Astrocyte of the hippocampus (primary cell): ENCODE measurements around the gene SARS1.
A peak's percentile ranks its signal among the peaks of the same experiment; 100 is the strongest.
"Not testable (repeated sequence)": the region's sequence is repeated elsewhere in the genome, so short reads cannot be mapped to it uniquely, and the experiment has no call there.

ENCODE experiments used
- DNase-seq: peaks from one replicate; pipeline ENCODE4 v3.0.0; 2011; ENCODE audit warnings: low read depth, low spot score

Gene SARS1

DNA sequence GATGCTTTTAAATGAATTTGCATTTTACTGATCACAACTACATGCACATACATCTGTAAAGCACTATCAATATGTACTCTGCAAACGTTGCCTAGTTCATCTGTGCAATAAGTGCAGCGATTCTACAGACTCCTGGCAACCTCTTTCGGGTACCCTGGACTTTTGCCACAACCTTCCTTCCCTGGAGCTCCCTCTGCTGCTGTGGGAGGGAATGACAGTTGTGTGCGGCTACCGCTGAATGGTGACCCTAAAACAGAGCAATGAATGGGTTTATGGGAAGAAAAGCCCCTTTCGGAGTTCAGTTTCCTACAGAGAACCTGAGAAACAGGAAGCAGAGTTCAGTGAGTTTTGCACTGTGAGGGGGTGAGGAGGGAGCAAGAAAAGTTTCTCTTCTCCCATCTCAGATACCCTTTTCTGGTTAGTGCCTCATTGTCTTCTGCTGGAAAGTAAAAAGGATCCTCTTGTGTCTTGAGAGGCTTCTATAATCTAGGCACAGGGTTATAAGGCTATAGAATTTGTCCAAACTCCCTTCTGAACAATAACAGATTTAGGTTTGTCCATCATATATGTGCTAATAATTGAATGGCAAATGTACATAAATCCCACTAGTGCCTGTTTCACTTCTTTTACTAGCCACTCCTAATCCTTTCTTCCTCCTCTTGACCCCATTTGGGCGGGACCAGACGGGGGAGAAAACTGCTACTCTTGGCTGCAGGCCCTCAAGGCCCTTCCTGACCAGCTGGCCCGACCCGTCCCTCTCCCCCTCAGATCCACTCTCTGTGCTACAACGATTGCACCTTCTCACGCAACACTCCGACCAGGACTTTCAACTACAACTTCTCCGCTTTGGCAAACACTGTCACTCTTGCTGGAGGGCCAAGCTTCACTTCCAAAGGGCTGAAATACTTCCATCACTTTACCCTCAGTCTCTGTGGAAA lies 19.8 kb upstream of the SARS1 start:
- no peak for DNase-seq

DNA sequence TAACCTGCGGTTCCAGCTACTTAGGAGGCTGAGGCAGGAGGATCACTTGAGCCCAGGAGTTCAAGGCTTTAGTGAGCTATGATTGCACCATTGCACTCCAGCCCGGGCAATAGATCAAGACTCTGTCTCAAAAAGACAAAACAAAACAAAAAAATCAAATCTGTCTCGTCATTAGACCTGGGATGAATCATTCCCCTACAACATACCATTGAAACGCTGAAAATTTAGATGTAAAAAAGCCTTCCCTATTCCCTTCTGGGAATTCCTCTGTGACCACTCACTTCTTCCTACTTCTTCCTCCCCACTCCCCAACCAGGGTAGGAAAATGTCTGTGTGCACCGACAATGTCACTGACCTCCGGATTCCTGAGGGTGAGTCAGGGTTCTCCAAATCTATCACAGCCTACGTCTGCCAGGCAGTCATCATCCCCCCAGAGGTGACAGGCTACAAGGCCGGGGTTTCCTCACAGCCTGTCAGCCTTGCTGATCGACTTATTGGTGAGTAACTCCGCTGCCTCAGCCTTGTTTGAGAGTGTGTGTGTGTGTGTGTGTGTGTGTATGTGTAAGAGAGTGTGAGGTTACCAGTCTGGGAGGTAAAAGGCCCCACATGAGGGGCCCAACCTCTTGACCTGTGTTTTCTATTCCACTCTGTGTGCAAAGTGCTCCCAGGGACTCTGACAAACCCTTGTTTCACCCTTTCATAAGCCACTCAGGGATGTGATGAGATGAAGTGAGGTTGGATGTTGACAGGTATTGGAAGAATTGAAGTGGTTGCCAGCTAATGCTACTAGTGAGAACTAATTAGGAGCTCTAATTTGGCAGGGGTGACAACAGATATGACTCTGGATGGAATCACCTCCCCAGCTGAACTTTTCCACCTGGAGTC lies 16.3 kb upstream of the SARS1 start:
- peak; percentile 96 for DNase-seq

DNA sequence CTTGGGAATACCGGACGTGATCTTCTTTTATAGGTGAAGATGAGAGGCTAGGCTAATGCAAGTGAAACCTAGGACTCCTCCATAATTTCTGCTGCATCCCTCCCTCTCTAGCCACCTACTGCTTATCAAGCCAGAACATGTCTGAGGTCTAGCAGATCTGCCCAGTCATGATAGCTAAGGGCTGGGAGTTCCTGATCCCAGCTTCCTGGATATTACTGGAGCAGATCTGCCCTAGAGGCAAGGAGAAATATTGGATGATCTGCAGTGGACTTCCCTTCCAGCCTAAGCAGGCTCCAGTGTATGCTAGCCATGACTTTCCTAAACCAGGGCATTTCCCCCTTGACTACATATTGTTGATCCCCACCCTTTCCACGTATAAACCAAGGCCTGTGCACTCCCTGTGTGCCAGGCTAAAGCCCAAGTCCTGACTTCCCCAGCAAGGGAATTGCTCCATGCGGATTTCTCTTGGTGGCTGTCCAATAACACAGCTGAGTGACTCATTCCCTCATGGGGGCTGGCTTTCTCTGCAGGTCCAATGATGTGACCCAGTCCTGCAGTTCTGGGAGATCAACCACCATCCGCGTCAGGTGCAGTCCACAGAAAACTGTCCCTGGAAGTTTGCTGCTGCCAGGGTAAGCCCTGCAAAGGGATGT lies 15.5 kb upstream of the SARS1 start:
- peak; percentile 88 for DNase-seq

DNA sequence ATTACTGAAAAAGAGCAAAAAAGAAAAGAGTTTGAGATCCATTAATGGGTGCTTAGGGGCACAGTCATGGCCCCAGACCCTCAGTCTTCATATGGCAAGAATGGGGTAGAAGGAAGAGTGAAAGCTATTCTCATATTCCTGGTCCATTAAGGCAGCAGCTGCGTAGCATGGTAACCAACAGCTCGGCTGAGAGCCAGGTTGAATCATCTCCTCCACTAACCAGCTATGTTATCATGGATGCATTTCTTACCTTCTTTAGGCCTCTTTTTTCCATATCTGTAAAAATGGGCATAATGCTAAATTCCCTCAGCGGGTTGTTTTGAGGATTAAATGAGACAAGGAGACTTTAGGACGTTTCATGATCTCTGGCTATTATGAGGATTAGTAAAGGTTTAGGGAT lies 15.0 kb upstream of the SARS1 start:
- DNase-seq: peak; percentile 46

DNA sequence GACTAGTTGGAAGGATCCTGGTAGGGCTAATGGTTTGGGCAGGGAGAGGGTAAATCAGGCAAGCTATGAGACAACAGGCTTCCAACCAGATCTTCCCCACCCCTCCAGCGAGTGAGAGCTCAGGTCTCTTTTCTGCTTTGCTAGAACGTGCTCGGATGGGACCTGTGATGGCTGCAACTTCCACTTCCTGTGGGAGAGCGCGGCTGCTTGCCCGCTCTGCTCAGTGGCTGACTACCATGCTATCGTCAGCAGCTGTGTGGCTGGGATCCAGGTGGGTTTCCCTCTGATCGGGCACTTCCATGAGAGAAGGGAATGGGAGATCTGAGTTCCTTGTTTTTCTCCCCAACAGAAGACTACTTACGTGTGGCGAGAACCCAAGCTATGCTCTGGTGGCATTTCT lies 14.0 kb upstream of the SARS1 start:
- no peak for DNase-seq

DNA sequence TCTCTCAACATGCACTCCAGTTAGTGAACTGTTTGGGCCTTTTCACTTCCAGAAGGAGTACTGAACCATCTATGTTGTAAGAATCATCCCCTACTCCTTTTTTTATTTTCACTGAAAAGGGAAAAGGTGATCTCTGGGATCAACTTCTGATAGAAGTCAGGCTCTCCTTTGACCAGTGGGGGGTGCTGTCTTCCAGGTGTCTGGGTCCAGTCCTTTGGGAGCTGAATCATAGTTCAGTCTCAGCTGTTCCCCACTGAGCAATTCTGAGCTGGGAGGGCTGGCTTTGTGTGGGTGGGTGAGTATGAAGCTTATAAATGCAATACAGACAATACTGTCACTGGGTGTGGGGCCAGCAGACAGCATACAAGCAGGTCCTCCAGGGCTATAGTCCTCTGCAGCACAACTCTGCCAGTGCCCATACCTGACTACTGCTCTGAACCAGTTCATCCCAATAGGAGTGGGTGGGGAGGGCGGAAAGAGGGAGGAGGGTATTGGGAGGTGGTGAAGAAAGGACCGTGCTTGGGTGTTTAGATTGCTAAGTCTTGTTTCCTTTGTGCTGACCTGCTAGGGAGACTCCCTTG lies 12.5 kb upstream of the SARS1 start:
- peak; percentile 82 for DNase-seq

DNA sequence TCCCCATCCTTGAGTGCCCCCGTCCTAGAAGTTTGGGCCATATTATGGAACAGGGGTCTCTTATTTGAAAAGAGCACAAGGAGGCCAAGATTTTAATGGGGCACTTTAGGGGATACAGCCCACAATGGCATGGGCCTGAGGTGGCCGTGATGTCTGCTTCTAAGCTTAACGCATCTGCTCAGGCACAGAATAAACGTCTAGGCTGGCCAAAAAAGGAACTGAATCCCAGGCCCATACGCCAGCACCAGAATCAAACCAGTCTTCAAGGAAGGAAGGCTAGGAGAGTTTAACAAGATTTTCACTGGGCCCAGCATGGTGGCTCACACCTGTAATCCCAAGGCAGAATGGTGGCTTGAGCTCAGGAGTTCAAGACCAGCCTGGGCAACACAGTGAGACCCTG lies 9.2 kb upstream of the SARS1 start:
- DNase-seq: no peak

DNA sequence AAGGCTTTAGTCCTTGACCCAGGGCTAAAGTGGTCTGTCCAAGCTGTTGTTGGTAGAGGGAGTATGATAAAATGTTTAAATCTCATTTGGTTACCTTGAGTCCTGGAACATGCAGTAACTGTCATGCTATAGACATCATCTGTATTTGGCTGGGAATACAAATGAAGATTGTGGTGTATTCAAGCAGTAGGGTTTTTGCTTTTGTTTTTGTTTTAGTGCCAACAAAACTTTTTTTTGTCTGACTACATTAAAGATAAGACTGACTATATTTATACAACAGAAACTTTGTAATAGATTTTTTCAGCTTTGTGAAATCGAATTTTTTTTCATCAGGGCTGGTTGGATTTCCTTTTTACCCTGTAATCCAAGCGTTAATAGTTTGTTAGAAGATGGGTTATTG lies 7.4 kb upstream of the SARS1 start:
- no peak for DNase-seq

DNA sequence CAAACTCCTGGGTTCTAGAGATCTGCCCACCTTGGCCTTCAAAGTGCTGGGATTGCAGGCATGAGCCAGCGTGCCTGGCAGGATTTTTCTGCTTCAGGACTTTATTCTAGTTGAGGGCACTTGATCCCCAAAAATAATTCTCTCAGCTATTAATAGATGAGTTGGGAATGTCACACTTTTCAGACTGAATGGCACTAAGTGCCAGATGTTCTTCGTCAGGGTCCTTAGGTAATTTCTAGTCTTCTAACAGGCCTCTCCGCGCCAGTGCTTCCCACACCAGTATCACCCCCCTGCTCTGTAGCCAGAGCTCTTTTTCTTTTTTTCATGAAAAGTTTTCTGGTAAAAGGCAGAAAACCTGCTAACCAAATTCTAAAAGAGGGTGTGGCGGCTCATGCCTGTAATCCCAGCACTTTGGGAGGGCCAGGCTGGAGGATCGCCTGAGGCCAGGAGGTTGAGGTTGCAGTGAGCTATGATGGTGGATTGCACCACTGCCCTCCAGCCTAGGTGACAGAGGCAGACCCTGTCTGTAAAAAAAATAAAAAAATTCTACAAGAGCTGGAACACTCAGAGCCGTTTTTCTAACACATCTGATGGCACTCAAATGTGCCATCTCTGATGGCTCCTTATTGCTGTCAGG lies 6.1 kb upstream of the SARS1 start:
- DNase-seq: no peak

DNA sequence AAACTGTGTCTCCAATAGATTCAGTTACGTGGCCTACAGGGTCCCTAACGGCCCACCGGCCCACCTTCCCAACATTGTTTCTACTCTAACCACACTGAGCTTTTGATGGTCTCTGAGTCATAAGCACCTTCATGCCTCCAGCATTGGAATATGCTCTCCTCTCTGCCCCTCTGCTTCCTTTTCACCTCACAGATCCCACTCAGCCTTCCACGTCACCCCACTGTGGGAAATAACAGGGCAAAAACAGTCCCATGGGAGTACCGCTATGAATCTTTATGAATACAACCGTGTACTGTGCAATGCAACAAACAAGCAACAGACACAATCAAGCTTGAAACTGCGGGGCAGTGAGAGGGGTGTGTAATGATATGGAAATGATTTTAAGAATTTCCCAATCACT lies 5.3 kb upstream of the SARS1 start:
- no peak for DNase-seq

DNA sequence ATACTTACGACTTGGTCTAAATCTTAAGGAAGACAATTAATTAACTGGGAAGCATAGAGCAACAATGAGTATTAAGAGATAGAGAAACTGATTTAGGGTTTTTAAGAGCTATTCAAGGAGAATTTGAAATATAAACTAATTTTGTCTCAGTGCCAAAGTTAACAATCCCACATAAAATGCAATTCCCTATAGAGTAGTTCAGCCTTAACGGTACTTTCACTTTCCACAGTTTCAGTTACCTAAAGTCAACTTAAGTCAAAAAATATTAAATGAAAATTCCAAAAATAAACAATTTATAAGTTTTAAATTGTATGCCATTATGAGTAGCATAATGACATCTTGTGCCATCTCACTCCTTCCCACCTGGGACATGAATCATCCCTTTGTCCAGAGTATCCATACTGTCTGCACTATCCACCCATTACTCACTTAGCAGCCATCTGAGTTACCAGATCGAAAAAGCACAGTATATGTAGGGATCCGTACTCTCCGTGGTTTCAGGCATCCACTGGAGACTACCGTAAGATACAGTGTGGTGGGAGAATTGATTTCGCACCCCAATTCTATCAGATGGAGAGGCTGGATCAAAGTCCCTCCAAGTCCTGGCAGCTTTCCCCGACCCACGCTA lies 4.8 kb upstream of the SARS1 start:
- no peak for DNase-seq

DNA sequence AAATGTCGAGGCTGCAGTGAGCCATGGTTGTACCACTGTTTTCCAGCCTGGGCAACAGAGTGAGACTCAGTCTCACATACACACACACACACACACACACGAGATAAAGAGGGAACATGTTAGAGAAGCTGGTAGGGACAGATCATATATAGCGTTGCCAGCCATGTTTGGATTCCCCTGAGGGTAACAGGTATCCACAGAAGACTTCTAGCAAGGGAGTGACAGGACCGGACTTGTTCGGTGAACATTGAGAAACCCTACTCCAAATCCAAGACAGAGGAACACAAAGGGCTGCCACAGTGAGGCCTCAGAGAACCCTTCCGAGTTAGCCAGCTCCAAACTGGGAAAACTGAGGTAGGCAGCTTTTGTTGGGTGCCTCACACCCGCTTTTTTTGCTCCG lies 3.7 kb upstream of the SARS1 start:
- no peak for DNase-seq

DNA sequence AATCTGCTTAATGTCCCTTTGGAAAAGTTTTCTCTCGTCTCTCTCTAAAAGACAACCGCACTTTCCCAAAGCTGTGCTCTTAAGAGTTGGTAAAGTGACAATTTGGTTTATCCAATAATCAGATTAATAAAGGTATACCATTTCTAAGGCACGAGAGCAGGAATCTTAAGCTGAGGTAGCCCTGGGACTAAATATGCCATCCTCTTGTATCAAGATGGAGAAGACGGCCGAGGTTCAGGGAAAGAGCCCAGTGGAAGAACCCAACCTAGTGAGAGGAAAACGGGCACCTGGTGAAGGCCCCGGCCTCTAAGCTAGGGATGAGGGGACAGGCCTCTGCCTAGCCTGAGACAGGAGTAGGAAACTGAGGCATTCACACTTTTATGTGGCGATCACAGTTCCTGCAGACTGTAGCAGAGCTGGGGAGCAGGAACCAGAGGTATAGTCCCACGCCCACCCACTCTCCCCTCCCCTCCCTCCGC lies 334 bp upstream of the SARS1 start:
- DNase-seq: no peak

DNA sequence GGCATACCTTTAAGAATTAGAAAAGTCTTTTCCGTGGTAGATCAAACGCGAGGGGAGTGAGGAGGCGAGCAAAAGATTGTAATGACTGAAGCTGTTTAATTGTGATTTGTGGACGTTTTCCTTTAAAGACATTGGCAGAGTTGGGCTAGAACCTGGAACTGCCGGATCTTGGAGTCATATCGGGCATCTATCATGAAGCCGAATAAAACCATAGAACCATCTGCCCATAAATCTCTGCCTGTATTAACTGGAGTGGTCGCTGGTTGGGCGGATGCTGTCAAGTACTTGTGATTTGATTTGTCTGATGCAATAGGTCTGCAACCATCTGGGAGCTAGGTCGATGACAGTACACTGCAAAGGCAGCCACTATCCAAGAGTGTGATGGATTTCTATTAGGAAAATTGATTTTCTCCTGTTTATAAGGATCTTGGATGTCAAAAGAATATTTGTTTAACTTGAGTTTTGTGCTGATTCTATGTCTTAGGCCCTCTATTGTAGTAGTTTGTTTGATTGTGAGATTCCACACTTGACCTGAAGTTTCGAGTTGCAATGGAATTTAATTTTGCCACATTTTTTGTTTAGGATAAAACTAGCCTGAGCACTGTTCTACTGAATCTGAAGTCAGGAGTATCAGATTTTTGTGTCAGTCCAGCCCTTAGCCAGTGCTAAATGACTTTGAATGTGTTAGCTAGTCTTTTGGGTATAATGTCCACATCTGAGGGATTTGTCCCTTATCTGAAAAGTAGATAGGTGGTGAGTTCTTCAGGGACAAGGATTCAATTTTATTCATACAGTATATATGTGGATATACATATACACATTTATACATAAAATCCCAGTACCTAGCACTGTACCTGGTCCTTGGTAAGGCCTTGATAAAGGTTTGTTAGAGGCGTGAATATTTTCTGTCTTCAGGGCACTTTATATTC lies 1.2 kb downstream of the SARS1 start:
- DNase-seq: peak; percentile 76

DNA sequence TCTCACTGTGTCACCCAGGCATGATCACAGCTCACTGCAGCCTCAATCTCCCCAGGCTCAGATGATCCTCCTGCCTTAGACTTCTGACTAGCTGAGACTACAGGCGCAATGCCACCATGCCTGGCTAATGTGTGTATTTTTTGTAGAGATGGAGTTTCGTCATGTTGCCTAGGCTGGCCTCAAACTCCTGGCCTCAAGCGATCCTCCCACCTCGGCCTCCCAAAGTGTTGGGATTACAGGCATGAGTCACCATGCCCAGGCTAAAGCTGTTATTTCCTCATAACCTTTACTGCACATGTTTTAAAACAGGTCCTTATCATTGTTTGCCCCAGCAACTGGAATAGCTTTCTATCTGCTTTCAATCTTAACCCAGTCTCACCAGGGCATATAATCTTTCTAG lies 2.9 kb downstream of the SARS1 start:
- DNase-seq: no peak

DNA sequence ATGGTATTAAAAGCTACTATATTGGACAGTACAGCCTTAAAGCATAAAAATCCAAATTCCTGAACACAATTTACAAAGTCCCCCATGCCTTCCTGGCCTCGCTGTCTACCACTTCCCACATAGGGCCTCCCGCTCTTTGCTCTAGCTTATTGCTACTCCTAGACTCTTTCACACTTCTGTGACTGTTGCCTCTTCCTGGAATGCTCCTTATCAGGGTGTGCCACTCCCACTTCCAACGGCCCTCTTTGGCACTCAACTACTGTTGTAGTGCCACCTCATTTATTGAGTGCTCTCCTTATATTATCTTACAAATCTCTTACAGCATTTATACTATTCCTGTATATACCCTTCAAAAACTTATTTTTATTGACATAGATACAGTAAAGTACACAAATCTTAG lies 4.8 kb downstream of the SARS1 start:
- no peak for DNase-seq

DNA sequence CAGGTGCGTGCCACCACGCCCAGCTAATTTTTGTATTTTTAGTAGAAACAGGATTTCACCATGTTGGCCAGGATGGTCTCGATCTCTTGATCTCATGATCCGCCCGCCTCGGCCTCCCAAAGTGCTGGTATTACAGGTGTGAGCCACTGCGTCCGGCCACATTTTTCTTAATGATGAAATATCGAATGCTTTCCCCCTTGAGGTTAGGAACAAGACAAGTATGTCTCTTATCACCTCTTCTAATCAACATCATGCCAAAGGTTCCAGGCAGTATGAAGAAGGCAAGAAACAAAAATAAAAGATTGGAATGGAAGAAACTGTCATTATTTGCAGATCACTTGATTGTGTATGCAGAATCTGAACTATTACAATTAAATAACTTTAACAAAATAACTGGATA lies 7.5 kb downstream of the SARS1 start:
- DNase-seq: not testable (repeated sequence)

DNA sequence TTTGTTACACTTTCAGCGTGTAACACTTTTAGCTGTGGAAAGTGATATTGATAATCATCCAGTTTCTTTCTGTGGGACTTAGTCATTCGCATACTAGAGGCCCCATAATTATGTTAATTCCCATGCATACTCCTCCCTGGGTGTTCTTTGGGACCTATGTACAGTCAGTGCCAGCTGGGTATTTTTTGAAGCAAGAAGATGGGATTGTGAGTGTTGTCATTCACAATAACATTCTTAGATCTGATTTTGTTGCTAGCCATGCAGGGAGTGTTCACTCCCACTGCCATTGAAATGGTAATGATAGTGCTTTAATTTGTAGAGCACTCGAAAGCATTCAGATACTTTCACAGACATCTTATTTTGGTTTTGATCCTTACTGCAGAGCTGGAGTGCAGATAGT lies 11.6 kb downstream of the SARS1 start:
- DNase-seq: no peak

DNA sequence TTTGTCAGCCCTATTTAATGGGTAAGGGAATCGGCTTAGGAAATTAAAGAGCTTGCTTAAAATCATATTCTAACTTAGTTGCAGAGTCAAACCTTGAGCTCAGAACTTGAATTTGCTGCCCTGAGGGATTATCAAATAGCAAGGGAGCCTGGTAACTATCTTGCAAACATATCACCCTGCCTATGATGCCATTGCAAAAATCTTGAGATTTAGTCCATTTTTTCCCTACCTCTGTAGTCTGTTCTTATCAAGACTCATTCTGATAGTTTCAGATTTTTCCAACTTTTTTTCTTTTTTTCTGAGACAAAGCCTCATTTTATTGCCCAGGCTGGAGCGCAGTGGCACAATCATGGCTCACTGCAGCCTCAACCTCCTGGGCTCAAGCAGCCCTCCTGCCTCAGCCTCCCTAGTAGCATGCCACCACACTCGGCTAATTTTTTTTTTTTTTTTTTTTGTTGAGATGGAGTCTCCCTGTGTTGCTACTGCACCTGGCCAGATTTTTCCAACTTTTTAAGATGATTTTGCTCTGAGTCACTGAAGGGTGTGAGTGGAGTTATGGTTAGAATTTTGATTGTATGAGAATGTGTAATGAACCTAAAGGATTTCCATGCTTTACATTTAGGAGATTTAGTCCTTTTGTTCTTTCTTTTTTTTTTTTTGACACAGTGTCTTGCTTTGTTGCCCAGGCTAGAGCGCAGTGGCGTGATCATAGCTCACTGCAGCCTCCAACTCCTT lies 12.2 kb downstream of the SARS1 start:
- DNase-seq: no peak
